Islet precursor cell (in vitro differentiated cells): Measurements from ENCODE around the gene DNAJC16.
A peak's percentile ranks its signal among the peaks of the same experiment; 100 is the strongest.
"Not testable (repeated sequence)": the region's sequence is repeated elsewhere in the genome, so short reads cannot be mapped to it uniquely, and the experiment has no call there.

Source experiments
- DNase-seq: peaks from one replicate; pipeline ENCODE4 v3.0.0-alpha.2; 2018

Gene DNAJC16

DNA sequence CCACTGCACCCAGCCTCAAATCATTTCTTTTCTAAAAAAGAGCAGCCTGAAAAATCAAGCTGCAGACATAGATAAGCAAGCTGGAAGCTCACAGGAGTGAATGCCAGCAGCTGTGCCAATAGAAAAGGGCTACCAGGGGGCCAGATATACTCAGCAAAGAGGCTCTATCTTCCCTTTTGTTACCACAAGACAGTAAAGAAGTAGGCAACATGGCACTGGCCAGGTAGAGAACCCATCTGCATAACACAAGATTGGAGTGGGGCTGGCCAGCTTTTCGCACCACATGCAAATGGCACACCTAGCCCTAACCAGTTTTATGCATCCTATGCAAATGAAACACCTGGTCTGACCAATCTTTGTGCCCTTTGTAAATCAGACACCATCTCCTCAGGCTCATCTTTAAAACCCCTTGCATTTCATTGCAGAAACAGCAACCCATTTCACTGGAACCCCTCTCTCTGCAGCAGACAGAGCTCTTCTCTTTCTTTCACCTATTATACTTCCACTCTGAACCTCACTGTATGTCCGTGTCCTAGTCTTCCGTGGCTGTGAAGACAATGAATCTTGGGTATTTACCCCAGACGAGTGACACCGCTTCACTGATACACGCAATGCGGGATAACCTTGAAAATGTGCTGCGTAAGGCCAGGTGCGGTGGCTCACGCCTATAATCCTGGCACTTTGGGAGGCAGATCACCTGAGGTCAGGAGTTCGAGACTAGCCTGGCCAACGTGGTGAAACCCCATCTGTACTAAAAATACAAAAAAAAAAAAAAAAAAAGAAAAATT is 17.8 kb upstream of the DNAJC16 start:
- peak; percentile 50 for DNase-seq

DNA sequence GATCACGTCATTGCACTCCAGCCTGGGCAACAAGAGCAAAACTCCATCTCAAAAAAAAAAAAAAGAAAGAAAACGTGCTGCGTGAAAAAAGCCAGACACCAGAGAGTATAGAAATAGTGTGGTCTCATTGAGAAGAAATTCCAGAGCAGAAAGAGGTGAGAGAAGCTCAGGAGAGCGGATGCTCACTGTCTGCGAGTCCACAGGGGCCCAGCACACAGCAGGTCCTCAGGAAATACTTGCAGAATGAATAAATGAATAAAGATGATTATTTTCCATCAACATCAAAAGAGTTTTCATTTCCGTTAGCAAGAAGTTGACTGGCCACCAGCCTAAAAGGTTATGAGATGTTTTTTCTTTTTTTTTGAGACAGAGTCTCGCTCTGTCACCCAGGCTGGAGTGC is 17.1 kb upstream of the DNAJC16 start:
- peak; percentile 23 for DNase-seq

DNA sequence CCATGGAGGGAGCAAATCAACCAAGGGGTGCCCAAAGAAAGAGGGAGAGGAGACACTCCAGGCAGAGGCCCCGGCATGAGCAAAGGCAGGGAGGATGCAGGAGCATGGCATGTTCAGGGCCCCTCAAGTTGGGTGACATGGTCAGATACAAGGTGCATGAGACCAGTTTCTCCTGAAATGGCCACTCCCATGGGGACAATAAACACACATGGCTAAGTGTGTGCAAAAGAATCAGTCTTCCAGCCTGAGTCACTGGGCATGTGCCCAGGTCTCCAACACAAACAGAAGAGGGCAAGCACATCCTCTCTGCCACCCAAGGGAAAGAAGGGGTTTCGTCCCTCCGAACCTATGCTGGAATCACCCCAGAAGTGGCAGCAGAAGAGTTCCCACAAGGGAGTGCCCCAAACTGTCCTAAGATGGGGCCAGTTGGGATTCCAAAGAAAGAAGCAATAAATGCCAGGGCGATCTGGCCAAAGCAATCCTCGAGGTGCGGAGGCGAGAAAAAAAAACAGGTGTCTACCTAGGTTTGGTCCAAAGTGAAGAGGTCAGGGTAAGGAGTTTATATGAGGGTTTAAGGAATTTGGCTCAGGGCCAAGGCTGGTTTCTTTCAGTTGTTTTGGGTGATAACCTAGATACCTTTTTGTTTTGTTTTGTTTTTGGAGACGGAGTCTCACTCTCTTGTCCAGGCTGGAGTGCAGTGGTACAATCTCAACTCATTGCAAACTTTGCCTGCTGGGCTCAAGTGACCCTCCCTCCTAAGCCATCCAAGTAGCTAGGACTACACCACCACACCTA is 15.8 kb upstream of the DNAJC16 start:
- peak; percentile 44 for DNase-seq

DNA sequence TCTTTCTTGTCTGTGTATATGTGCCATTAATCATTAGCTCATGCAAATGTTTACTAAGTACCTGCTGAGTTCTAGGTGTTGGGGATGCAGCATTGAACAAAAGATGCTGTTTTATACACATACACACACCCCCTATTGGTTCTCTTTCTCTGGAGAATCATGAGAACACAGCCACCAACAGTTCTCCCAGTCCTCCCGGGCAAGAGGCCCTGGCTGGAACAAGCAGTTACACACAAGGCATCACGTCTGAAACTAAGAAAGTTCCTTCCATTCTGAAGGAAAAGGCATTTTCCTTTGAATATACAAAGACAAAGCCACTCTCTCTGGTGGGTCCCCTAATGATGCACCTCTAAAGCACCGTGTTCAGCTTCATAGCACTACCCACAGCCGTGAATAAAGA is 13.5 kb upstream of the DNAJC16 start:
- DNase-seq: peak; percentile 31

GRCh38 chr1:15513919-15514318 is 12.7 kb upstream of the DNAJC16 start:
- DNase-seq: no peak

DNA sequence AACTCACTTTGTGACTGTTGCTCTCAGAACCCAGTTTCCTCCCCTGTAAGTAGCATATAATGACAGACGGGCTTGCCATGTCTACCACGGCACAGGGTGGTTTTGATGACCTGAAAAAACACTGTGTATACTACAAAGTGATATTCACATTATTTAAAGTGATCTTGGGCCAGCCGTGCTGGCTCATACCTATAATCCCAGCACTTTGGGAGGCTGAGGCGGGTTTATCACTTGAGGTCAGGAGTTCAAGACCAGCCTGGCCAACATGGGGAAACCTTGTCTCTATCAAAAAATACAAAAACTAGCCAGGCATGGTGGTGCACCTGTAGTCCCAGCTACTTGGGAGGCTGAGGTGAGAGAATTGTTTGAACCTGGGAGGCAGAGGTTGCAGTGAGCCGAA is 12.1 kb upstream of the DNAJC16 start:
- not testable (repeated sequence) for DNase-seq

DNA sequence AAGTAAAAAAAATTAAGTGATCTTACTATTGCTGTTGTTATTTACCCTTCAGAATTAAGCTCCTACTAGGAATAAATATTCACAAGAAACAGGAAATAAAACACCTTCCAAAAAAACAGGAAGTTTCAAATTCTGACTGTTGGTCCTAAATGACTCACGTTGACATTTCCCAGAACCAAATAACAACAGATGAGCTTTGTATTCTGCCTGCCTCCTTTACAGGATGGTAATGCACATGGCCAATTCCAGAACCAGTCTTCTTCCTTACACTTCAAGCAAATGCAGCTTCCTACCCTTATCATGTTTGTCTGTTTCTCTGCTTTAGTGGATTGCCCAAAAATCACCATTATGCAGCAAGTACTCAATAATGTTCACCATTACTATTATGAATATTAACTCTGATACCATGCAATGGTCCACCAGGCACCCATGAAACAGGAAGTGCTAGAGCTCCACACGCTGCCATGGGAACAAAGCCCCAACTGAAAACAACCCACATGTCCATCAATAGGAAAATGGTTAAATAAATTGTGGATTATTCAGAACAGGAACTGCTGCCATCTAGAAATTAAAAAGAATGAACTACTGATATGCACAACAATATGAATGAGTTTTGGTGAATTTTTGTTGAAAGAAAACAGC is 11.5 kb upstream of the DNAJC16 start:
- DNase-seq: peak; percentile 28

DNA sequence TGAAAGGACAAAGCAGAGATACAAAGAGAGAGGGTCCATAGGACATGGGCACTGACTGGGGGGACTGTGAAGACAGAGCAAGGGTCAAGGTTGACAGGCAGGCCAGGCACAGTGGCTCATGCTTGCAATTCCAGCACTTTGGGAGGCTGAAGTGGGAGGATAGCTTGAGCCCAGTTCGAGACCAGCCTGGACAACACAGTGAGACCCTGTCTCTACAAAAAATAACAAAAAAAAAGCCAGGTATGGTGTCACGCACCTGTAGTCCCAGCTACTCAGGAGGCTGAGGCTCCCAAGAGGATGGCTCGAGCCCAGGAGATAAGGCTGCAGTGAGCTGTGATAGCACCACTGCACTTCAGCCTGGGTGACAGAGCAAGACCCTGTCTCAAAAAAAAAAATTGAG is 7.0 kb upstream of the DNAJC16 start:
- peak; percentile 12 for DNase-seq

DNA sequence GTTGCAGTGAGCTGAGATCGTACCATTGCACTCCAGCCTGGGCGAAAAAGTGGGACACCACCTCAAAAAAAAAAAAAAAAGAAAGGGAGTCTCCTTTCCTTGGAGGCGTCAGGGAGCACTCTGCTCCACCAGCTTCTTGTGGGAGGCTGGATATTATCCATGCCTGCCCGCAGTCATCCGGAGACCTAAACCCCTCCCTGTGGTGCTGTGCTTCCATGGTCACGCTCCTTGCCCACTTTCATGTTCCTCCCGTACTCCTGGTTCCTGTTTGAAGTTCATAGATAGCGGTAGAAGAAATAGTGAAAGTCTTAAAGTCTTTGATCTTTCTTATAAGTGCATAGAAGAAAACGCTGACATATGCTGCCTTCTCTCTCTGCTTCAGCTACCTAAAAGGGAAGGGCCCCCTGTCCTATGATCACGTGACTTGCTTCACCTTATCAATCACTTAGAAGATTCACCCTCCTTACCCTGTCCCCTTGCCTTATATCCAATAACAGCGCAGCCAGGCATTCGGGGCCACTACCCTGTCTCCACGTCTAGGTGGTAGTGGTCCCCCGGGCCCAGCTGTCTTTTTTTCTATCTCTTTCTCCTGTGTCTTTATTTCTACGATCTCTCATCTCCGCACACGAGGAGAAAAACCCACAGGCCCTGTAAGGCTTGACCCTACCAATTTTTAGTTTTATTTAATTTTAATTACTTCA is 5.3 kb upstream of the DNAJC16 start:
- DNase-seq: peak; percentile 26

DNA sequence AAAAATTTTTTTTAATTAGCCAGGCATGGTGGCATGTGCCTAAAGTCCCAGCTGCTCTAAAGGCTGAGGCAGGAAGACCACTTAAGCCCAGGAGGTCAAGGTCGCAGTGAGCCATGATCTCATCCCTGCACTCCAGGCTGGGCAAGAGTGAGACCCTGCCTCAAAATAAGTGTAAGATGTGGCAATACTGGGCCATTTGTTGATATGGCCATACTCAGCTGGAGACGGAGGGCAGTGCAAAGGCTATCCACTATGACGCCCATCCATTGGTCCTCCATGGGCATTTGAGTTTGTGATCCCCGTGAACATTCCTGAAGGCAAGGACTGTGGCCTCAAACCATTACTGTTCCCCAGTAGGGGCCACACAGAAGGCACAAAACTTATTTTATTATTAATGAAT is 4.1 kb upstream of the DNAJC16 start:
- peak; percentile 17 for DNase-seq

GRCh38 chr1:15523104-15524020 is 3.3 kb upstream of the DNAJC16 start:
- DNase-seq: peak; percentile 31

GRCh38 chr1:15524021-15524282 is 2.7 kb upstream of the DNAJC16 start, which contains the start of gene CASP9:
Gene CASP9, minus strand, starts transcription at chr1:15524215. Its CDS starts 15 bp downstream, at chr1:15524200.
- DNase-seq: no peak

DNA sequence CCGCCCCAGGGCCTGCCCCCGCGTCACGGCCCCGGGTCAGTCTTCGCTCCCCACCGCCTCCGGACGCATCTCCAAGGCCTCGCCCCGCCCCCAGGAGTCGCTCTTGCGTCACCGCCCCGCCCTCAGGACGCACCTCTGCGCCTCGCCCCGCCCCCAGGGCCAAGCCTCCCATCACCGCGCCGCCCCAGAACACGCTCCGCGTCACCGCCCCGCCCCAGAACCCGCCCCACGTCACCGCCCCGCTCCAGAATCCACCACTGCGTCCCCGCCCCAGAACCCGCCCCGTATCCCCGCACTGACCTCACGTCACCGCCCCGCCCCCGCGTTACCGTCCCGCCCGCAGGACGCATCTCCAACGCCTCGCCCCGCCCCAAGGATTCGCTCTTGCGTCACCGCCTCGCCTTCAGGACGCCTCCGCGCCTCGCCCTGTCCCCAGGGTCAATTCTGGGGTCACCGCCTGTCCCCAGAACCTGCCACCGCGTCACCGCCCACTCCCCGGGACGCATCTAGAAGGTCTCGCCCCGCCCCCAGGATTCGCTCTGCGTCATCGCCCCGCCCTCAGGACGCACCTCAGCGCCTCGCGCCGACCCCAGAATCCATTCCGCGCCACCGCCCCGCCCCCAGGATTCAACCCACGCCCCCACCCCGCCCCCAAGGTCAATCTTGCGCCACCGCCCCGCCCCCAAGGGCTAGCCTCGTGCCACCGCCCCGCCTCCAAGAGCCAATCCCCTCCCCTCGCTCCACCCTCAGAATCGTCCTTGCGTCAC is 2.2 kb upstream of the DNAJC16 start:
- peak; percentile 100 for DNase-seq

DNA sequence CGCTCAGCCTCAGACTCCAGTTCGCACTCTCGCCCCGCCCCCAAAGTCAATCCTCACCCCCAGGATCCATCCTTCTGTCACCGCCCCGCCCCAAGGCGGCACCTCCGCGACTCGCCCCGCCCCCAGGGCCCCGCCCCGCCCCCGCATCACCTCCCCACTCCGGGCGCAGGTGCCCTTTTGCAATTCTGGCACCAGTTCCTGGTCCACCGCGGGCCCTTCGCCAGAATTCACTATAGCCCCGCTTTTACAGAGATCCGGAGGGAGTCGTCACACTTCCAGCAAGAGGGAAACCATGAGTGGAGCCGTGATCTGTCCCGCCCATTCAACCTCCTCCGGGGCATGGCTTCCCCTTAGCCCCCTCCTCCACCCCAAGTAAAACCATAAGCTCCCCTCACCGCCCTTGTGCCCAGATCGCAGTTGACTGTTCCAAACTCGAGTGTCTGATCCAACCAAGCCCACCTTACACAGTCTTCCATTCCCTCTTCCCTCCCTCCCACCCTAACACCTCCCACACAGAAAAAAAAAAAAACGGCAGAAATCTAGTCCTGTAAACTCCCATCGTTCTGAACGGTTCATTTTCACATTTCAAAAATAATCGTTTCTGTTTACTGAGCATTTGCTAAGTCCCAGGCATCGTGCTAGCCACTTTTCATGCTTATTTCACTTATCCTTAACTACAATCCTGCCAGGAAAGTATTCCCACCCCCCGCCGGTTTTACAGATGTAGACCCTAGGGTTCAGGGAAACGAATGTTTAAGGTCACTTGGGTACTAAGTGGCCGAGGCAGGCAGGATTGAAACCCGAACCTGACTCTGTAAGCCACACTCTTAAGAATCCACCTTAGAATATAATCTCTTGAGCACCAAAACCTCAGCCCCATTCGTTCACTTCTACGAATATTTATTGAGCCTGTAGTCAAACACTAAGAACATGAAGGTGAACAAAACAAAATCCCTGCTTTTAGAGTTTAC is 1.3 kb upstream of the DNAJC16 start:
- DNase-seq: no peak

- DNase-seq: no peak
Measured at GRCh38 chr1:15526021-15526489, 593 bp upstream of the DNAJC16 start.

DNA sequence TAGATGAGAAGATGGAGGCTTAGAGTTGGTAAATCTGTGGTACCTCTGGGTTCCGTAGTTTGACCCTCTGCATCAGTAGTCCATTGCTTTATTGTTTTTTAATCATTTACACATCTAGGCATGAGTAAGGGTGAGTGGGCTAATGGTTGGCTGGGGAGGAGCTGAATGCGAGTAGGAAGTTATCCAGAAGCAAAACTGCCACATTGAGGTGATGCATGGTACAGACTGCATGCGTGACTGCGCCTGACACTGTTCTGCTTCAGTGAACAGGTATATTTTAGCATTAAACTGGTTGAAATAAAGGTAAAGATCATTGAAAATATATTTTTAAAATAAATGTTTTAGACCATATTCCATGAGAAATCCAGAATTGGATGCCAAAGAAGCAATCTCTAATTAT is 4.4 kb downstream of the DNAJC16 start:
- no peak for DNase-seq

GRCh38 chr1:15531682-15532081 is 5.0 kb downstream of the DNAJC16 start:
- no peak for DNase-seq

- DNase-seq: no peak
Measured at GRCh38 chr1:15538771-15539170, 12.1 kb downstream of the DNAJC16 start.

DNA sequence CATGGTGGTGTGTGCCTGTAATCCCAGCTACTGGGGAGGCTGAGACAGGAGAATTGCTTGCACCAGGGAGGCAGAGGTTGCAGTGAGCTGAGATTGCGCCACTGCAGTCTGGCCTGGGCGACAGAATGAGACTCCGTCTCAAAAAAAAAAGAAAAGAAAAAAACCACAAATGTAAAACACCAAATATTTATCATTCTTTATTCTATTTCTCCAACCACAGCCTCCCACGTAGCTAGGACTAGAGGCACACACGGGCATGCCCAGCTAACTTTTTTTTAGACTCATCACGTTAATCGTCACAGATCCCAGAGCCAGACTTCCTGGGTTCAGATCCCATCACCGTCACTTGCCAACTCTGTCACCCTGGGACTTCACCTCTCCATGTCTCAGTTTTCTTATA is 13.5 kb downstream of the DNAJC16 start:
- no peak for DNase-seq

- no peak for DNase-seq
Measured at GRCh38 chr1:15541231-15541792, 14.7 kb downstream of the DNAJC16 start.
